Measurements from ENCODE around the gene EOGT. TPM values are rescaled to one million over a fixed set of nuclear protein-coding genes. Genes with fewer than 3 reads are reported as not detected.

Gene EOGT
- total and polyA plus RNA-seq, 2 experiments from 2014 or later: 11.9 to 27.2 TPM

DNA sequence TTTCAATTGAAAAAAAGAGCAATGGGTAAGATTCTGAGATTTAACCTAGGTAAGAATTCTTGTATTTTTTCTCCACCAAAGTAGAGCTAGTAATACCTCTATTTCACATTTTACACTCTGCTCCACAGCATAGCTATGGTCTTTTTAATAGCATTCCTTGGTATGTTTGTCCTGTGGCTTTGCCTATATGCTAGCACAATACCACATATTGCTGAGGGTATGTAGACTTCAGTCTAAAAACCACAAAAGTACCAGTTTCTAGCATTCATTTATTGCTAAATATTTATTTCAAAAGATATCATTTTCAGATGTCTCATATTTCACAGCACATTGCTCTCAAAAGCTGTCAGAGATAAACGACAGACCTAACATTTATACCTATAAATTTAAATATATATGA is 18.2 kb upstream of the EOGT start:
- Histone ChIP-seq H3K4me1 (ENCODE audit: insufficient read depth) (no peaks in the 10 kb centered on the region), H3K27me3 (ENCODE audit: insufficient read depth) (no peaks in the 10 kb centered on the region), H3K36me3 (ENCODE audit: insufficient read depth) (peaks cover 21% of the 10 kb centered on the region; the same call in 1 of the 2 replicates), H3K79me2 (replicated peaks; ENCODE audit: insufficient read depth) (no peaks in the 10 kb centered on the region), H3K9me2 (ENCODE audit: insufficient read depth) (no peaks in the 10 kb centered on the region), H4K20me1 (replicated peaks; ENCODE audit: insufficient read depth) (no peaks in the 10 kb centered on the region), H3K4me2 (no peak overlapping the region), H3K4me3 (no peak overlapping the region), H2AFZ (no peak overlapping the region), H3F3A (replicated peaks; ENCODE audit: low read depth) (no peaks in the 10 kb centered on the region), H3K27ac (ENCODE audit: low read depth) (no peak overlapping the region)
- no peak overlapping the region for H3K27ac Mint-ChIP-seq
- H3K27me3 Mint-ChIP-seq (ENCODE audit: insufficient read depth, low read depth, poor library complexity): peaks cover 2% of the 10 kb centered on the region
- peaks cover 47% of the 10 kb centered on the region for H3K36me3 Mint-ChIP-seq (ENCODE audit: low read depth)
- no peak for DNase-seq (ENCODE audit: low spot score)
- H3K9me3 Mint-ChIP-seq: no peaks in the 10 kb centered on the region
- no peak for ATAC-seq
- no peaks in the 10 kb centered on the region for H3K4me1 Mint-ChIP-seq
- TF ChIP-seq, protein P1, sequence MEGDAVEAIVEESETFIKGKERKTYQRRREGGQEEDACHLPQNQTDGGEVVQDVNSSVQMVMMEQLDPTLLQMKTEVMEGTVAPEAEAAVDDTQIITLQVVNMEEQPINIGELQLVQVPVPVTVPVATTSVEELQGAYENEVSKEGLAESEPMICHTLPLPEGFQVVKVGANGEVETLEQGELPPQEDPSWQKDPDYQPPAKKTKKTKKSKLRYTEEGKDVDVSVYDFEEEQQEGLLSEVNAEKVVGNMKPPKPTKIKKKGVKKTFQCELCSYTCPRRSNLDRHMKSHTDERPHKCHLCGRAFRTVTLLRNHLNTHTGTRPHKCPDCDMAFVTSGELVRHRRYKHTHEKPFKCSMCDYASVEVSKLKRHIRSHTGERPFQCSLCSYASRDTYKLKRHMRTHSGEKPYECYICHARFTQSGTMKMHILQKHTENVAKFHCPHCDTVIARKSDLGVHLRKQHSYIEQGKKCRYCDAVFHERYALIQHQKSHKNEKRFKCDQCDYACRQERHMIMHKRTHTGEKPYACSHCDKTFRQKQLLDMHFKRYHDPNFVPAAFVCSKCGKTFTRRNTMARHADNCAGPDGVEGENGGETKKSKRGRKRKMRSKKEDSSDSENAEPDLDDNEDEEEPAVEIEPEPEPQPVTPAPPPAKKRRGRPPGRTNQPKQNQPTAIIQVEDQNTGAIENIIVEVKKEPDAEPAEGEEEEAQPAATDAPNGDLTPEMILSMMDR (conservative IDR thresholded peaks at IDR 0.05; ENCODE audit: low read depth in 2 of 2): no peak
- TF ChIP-seq POLR2AphosphoS5 (IDR thresholded peaks at IDR 0.05; ENCODE audit: low read depth) (no peak), ZNF331 (CRISPR knock-in tag; IDR thresholded peaks at IDR 0.05; ENCODE audit: low read depth) (no peak), NANOG (IDR thresholded peaks at IDR 0.05; ENCODE audit: borderline replicate concordance) (no peak), JUNB (IDR thresholded peaks at IDR 0.05; ENCODE audit: unreplicated experiment) (no peak)
- H3K4me3 Mint-ChIP-seq: no peak overlapping the region

DNA sequence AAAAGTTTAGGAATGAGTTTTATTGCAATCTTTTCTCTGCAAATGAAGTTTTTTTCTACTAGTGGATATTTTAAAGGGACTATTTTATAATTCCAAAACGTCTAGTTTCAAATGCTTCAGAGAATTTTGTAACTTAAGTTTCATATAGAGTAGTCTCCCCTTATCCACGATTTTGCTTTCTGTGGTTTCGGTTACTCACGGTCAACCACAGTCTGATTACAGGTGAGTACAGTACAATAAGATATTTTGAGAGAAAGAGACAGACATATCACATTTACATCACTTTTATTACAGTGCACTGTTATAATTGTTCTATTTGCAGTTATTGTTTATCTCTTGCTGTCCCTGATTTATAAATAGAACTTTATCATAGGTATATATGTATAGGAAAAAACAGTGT is 7.4 kb upstream of the EOGT start:
- Mint-ChIP-seq H3K27me3 (ENCODE audit: insufficient read depth, low read depth, poor library complexity) (no peaks in the 10 kb centered on the region), H3K4me1 (peaks cover 4% of the 10 kb centered on the region), H3K9me3 (no peaks in the 10 kb centered on the region), H3K36me3 (ENCODE audit: low read depth) (peaks cover 5% of the 10 kb centered on the region; the same call in 2 of the 3 replicates), H3K27ac (no peak overlapping the region), H3K4me3 (no peak overlapping the region)
- Histone ChIP-seq H3K79me2 (replicated peaks; ENCODE audit: insufficient read depth) (no peaks in the 10 kb centered on the region), H2AFZ (no peak overlapping the region), H3K27me3 (ENCODE audit: insufficient read depth) (no peaks in the 10 kb centered on the region), H3K27ac (ENCODE audit: low read depth) (no peak overlapping the region), H3K4me1 (ENCODE audit: insufficient read depth) (no peaks in the 10 kb centered on the region), H3K4me2 (no peak overlapping the region), H3K4me3 (no peak overlapping the region), H4K20me1 (replicated peaks; ENCODE audit: insufficient read depth) (no peaks in the 10 kb centered on the region), H3K36me3 (ENCODE audit: insufficient read depth) (peaks cover 3% of the 10 kb centered on the region; the same call in 1 of the 2 replicates), H3K9me2 (ENCODE audit: insufficient read depth) (no peaks in the 10 kb centered on the region), H3F3A (replicated peaks; ENCODE audit: low read depth) (no peaks in the 10 kb centered on the region)
- TF ChIP-seq EZH2 (IDR thresholded peaks at IDR 0.05; ENCODE audit: low read depth, unreplicated experiment) (no peak), CREB1 (CRISPR knock-in tag; IDR thresholded peaks at IDR 0.05; ENCODE audit: low read depth) (no peak), ZNF331 (CRISPR knock-in tag; IDR thresholded peaks at IDR 0.05; ENCODE audit: low read depth) (no peak), STAT1 (IDR thresholded peaks at IDR 0.05; ENCODE audit: unreplicated experiment) (no peak), NANOG (IDR thresholded peaks at IDR 0.05; ENCODE audit: borderline replicate concordance) (no peak)
- TF ChIP-seq, protein P1 (conservative IDR thresholded peaks at IDR 0.05; ENCODE audit: low read depth in 2 of 2): no peak
- DNase-seq (ENCODE audit: low spot score) (no peak), ATAC-seq (no peak)

Data from GM23338 (cell line).